DND-41 (cell line): ENCODE data around the gene FAM171A1.
A peak's percentile ranks its signal among the peaks of the same experiment; 100 is the strongest.

ENCODE experiments used
- ATAC-seq: fragments of 200-7000 bp; cut with Tn5 transposase; 3 replicates; pipeline ENCODE4 v1.9.1; 2021; ENCODE audit warnings: low read depth; ENCODE audit not compliant: insufficient read depth
- DNase-seq: peaks from one replicate; pipeline ENCODE4 v3.0.0-alpha.2; 2020
- H2AFZ ChIP-seq: 2 replicates; pipeline ENCODE4 v1.6.0; 2012; ENCODE audit warnings: low read depth, low read length
- H3K27ac ChIP-seq: 2 replicates; pipeline ENCODE4 v1.5.1; 2012; ENCODE audit warnings: low read length, inconsistent platforms
- H3K27me3 ChIP-seq: fragments of 200-600 bp; sonication (generic); 2 replicates; pipeline ENCODE4 v1.6.0; 2012; ENCODE audit warnings: low read length, mild to moderate bottlenecking, inconsistent platforms; ENCODE audit not compliant: insufficient read depth, poor library complexity
- H3K36me3 ChIP-seq: 2 replicates; pipeline ENCODE4 v1.5.1; 2012; ENCODE audit warnings: low read length, inconsistent platforms; ENCODE audit not compliant: insufficient read depth
- H3K4me1 ChIP-seq: 2 replicates; pipeline ENCODE4 v1.5.1; 2012; ENCODE audit warnings: mild to moderate bottlenecking, low read length; ENCODE audit not compliant: insufficient read depth
- H3K4me2 ChIP-seq: 2 replicates; pipeline ENCODE4 v1.6.0; 2012; ENCODE audit warnings: mild to moderate bottlenecking, moderate library complexity, low read length, inconsistent platforms; ENCODE audit not compliant: insufficient read depth
- H3K4me3 ChIP-seq, 2 experiments: fragments of 200-600 bp in 1 of 2; shearing (Covaris generic) in 1 of 2; 2 replicates each; pipeline ENCODE4 v1.5.1; 2012 to 2016; ENCODE audit warnings: inconsistent platforms in 2 of 2, low read length in 2 of 2, mild to moderate bottlenecking in 2 of 2, low read depth in 1 of 2, moderate library complexity in 1 of 2
- H3K79me2 ChIP-seq: 2 replicates; pipeline ENCODE4 v1.6.0; 2012; ENCODE audit warnings: low read length, inconsistent platforms; ENCODE audit not compliant: insufficient read depth
- H3K9ac ChIP-seq: 2 replicates; pipeline ENCODE4 v1.6.0; 2012; ENCODE audit warnings: low read depth, mild to moderate bottlenecking, inconsistent platforms, low read length, moderate library complexity
- H3K9me3 ChIP-seq: 2 replicates; pipeline ENCODE4 v1.5.1; 2012; ENCODE audit warnings: low read length, moderate library complexity, mild to moderate bottlenecking, inconsistent platforms; ENCODE audit not compliant: insufficient read depth, severe bottlenecking
- H4K20me1 ChIP-seq: 2 replicates; pipeline ENCODE4 v1.6.0; 2012; ENCODE audit warnings: low read length; ENCODE audit not compliant: insufficient read depth
- EZH2 ChIP-seq: IDR thresholded peaks from 3 replicates; pipeline ENCODE4 v1.6.1; 2012; ENCODE audit warnings: borderline replicate concordance, low read depth, mild to moderate bottlenecking, moderate library complexity, low read length, inconsistent platforms; ENCODE audit not compliant: severe bottlenecking
- TF ChIP-seq, protein P1 (sequence below): IDR thresholded peaks from 2 replicates; pipeline ENCODE4 v1.5.1; 2012; ENCODE audit warnings: borderline replicate concordance, low read length, moderate library complexity, mild to moderate bottlenecking; ENCODE audit not compliant: poor library complexity, severe bottlenecking; ENCODE audit errors: extremely low read depth

The FAM171A1 gene

GRCh38 chr10:15176269-15176668 lies 194.8 kb downstream of the FAM171A1 start:
- Histone ChIP-seq H3K4me2 (no peak overlapping the region), H3K9me3 (no peaks in the 10 kb centered on the region), H2AFZ (no peak overlapping the region), H4K20me1 (no peaks in the 10 kb centered on the region), H3K9ac (no peak overlapping the region), H3K27ac (no peak overlapping the region), H3K79me2 (no peaks in the 10 kb centered on the region), H3K36me3 (no peaks in the 10 kb centered on the region), H3K4me3 (no peak overlapping the region), H3K27me3 (no peaks in the 10 kb centered on the region), H3K4me1 (peaks cover 21% of the 10 kb centered on the region)
- no peak for ATAC-seq
- no peak for TF ChIP-seq EZH2
- DNase-seq, result no peak

DNA sequence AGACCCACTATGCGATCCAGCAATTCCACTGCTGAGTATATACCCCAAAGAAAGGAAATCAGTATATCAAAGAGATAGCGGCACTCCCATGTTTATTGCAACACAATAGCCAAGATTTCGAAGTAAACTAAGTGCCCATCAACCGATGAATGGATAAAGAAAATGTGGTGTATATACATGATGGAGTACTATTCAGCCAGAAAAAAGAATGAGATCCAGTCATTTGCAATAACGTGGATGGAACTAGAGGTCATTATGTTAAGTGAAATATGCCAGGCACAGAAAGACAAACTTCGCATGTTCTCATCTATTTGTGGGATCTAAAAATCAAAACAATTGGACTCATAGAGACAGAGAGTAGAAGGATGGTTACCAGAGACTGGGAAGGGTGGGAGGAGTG lies 195.5 kb downstream of the FAM171A1 start:
- H3K9ac ChIP-seq, result no peak overlapping the region
- no peaks in the 10 kb centered on the region for H3K79me2 ChIP-seq
- ATAC-seq (no peak), DNase-seq (no peak)
- no peak overlapping the region for H3K4me3 ChIP-seq
- H3K4me1 ChIP-seq, result peaks cover 28% of the 10 kb centered on the region
- H3K9me3 ChIP-seq, result no peaks in the 10 kb centered on the region
- no peak overlapping the region for H2AFZ ChIP-seq
- no peak for TF ChIP-seq EZH2
- TF ChIP-seq, protein P1, sequence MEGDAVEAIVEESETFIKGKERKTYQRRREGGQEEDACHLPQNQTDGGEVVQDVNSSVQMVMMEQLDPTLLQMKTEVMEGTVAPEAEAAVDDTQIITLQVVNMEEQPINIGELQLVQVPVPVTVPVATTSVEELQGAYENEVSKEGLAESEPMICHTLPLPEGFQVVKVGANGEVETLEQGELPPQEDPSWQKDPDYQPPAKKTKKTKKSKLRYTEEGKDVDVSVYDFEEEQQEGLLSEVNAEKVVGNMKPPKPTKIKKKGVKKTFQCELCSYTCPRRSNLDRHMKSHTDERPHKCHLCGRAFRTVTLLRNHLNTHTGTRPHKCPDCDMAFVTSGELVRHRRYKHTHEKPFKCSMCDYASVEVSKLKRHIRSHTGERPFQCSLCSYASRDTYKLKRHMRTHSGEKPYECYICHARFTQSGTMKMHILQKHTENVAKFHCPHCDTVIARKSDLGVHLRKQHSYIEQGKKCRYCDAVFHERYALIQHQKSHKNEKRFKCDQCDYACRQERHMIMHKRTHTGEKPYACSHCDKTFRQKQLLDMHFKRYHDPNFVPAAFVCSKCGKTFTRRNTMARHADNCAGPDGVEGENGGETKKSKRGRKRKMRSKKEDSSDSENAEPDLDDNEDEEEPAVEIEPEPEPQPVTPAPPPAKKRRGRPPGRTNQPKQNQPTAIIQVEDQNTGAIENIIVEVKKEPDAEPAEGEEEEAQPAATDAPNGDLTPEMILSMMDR, result no peak
- H3K36me3 ChIP-seq, result no peaks in the 10 kb centered on the region
- no peak overlapping the region for H3K4me2 ChIP-seq
- no peaks in the 10 kb centered on the region for H4K20me1 ChIP-seq
- no peak overlapping the region for H3K27ac ChIP-seq
- no peaks in the 10 kb centered on the region for H3K27me3 ChIP-seq

DNA sequence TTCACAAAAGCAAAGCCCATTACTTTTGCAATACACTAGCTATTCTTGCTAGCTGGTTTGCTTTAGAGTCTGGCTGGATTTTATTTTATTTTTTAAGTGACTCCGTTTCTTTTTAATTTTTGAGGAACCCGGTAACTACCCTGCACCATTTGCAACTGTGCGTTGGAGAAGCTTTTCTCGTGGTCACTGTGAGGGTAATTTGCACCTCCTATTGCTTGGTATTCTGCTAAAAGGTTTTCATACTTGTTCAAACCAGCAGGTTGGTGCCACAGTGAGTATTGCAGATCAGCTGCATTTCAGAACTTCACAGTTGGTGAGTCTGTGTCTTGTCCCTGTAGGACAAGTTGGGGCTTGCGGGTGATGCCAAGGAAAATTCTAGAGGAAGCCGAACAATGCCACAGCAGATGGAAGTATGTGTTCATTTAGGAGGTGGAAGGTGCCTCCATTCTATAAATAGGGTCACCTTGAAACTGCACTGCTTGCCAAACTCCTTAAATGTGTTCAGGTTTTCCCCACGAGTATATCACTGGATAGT lies 198.7 kb downstream of the FAM171A1 start:
- Histone ChIP-seq H3K4me2 (no peak overlapping the region), H3K79me2 (peaks cover 7% of the 10 kb centered on the region), H3K27me3 (no peaks in the 10 kb centered on the region), H3K9ac (no peak overlapping the region; the same call in 1 of the 2 replicates), H2AFZ (no peak overlapping the region), H3K4me1 (peaks cover 49% of the 10 kb centered on the region), H3K9me3 (no peaks in the 10 kb centered on the region), H3K4me3 (no peak overlapping the region), H4K20me1 (peaks cover 6% of the 10 kb centered on the region; the same call in 1 of the 2 replicates), H3K36me3 (no peaks in the 10 kb centered on the region; the same call in 1 of the 2 replicates), H3K27ac (peak overlapping the region; percentile 59)
- ATAC-seq (no peak), DNase-seq (no peak)
- TF ChIP-seq EZH2, result no peak
- TF ChIP-seq, protein P1, result no peak

DNA sequence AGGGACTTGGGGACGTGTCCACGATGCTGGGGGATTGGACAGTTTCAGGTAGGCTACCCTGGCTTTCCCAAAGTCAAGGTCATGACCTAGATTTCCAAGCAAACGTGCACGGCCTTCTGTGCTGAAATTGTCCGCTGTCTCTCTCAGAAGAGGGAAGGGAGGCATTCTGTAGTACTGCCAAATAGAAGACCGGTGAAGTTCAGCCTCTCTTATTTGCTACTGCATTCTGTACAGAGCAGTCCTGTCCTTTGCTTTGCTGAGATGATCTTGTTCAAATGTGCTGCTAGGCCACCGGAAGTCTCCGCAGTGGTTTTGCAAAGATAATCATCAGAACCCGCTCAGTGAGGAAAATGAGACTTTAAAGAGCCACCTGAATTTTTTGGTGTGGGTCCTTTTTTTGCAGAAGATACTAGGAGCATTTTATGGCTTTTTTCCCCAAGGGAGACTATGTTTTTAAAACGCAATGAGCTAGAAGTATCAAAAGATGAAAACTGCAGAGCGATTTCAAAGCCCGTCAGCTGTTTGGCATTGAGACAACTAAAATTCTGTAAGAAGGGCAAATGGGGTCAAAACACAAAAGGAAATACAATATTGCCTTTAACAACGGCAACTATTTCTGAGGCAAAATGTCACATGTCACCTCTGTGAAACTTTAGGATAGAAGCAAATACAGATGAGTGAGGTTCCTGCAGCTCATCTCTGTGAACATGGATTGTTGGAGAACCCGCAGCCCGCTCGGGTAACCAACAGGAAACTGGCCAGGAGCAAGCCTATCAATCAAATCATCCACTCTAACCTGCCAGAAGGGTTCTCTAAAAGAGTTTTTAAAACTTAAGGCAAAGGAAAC lies 201.3 kb downstream of the FAM171A1 start:
- Histone ChIP-seq H3K9me3 (no peaks in the 10 kb centered on the region), H4K20me1 (peaks cover 8% of the 10 kb centered on the region; the same call in 1 of the 2 replicates), H3K9ac (peak overlapping the region; percentile 59), H3K27me3 (no peaks in the 10 kb centered on the region), H3K4me2 (peak overlapping the region; percentile 94), H3K4me1 (peaks cover 64% of the 10 kb centered on the region), H3K36me3 (no peaks in the 10 kb centered on the region; the same call in 1 of the 2 replicates), H3K4me3 (peak overlapping the region in 1 of 2 experiments; percentile 64; a peak in 3 of 4 replicates), H3K79me2 (peaks cover 32% of the 10 kb centered on the region), H2AFZ (peak overlapping the region; percentile 74; the same call in 1 of the 2 replicates), H3K27ac (peak overlapping the region; percentile 96)
- DNase-seq (peak; percentile 87), ATAC-seq (peak; percentile 76)
- TF ChIP-seq EZH2, result no peak
- TF ChIP-seq, protein P1, result no peak
